ENCODE data around the gene TEX38. TPM values are rescaled to one million over a fixed set of nuclear protein-coding genes. Genes with fewer than 3 reads are reported as not detected.

The TEX38 gene
- total and polyA plus RNA-seq, 12 donors: not detected

DNA sequence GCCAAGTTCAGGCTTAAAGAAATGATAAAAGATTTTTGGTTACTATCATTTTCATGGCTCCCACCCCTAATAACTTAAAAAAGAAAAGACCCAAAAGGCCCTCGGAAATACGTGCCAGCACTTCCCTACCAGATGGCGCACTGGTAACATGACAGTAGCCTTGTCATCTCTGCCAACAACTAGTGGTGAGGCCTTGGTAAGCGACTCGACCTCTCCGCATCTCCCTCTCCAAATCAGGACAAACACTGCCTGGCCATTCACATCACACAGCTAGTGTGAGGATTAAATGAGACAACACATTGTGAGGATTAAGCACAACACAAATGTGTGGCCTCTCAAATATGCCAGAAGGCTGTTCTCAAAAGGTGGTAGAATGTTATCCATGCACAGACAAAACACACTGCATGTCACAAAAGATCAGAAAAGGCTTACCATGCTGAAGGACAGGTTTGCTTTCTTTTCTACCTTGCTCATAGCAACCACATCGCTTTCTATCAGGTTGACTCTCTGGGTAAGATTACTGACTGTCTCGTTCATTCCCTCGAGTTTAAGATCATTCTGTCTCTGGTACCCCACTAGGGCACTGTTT is 16.4 kb downstream of the TEX38 start:
- Histone ChIP-seq H3K9me3 (no peaks in the 10 kb centered on the region), H3K27me3 (no peaks in the 10 kb centered on the region), H3K4me3 (no peak overlapping the region), H3K4me1 (peaks cover 0 to 45% (median 29%) of the 10 kb centered on the region in 9 donors), H3K36me3 (peaks cover 0 to 100% (median 44%) of the 10 kb centered on the region in 9 donors), H3K27ac (peak overlapping the region in 1 of 10 donors; percentile 19)
- 78 to 89% methylated on average over 9 of the region's 9 CpGs for WGBS, 2 donors
- intact Hi-C loops (cut with DNase I): no loop called here
- TF ChIP-seq, protein P1, sequence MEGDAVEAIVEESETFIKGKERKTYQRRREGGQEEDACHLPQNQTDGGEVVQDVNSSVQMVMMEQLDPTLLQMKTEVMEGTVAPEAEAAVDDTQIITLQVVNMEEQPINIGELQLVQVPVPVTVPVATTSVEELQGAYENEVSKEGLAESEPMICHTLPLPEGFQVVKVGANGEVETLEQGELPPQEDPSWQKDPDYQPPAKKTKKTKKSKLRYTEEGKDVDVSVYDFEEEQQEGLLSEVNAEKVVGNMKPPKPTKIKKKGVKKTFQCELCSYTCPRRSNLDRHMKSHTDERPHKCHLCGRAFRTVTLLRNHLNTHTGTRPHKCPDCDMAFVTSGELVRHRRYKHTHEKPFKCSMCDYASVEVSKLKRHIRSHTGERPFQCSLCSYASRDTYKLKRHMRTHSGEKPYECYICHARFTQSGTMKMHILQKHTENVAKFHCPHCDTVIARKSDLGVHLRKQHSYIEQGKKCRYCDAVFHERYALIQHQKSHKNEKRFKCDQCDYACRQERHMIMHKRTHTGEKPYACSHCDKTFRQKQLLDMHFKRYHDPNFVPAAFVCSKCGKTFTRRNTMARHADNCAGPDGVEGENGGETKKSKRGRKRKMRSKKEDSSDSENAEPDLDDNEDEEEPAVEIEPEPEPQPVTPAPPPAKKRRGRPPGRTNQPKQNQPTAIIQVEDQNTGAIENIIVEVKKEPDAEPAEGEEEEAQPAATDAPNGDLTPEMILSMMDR (IDR thresholded peaks at IDR 0.05): no peak
- ATAC-seq (peak in 1 of 8 donors; percentile 65), DNase-seq (no peak)

DNA sequence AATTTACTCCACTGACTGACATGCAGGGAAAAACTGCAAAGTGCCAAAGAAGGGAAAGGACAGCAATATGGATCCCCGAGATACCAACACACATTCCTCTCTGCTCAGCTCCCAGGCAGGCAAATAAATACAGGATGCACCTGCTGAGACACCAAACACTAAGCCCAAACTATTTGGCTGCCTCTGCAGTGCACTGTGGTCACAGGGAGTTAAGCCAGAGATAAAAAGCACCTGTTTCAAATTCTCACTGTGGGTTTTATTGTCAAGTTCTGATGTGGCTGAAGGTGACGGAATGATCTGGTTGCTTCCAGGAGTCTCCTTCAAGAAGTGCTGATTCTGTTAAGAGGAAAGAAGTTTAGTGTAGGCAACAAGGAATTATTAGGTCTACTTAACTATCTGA is 17.7 kb downstream of the TEX38 start:
- ATAC-seq (no peak), DNase-seq (no peak)
- 82 to 85% methylated on average over 2 of the region's 2 CpGs for WGBS, 2 donors
- H3K36me3 ChIP-seq: peaks cover 0 to 93% (median 31%) of the 10 kb centered on the region in 9 donors
- no peaks in the 10 kb centered on the region for H3K27me3 ChIP-seq
- intact Hi-C loops (cut with DNase I): no loop called here
- no peaks in the 10 kb centered on the region for H3K9me3 ChIP-seq
- H3K4me1 ChIP-seq: peaks cover 0 to 51% (median 34%) of the 10 kb centered on the region in 9 donors
- no peak overlapping the region for H3K4me3 ChIP-seq
- H3K27ac ChIP-seq: no peak overlapping the region
- TF ChIP-seq, protein P1 (IDR thresholded peaks at IDR 0.05): no peak

DNA sequence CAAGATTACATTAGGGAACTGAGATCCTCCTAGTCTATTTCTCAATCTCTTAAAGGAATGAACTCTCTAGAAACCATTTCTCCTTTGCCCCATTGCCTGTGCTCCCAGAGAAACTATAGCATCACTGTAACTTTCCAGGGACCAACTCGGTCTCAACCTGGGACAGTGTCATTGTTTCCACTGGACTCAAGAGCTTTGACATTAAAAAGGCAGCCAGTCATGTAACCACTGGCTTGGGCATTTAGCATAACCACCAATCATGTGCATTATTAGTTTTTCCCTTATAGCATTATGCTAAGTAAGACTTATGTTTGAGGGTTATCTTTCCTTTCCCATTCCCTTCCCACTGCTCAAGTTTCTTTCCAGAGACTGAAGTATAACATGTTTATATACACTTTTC is 18.2 kb downstream of the TEX38 start:
- H3K9me3 ChIP-seq: no peaks in the 10 kb centered on the region
- H3K4me3 ChIP-seq: no peak overlapping the region
- peak in 2 of 8 donors; percentile 21 to 55 for ATAC-seq
- H3K4me1 ChIP-seq: peaks cover 0 to 51% (median 34%) of the 10 kb centered on the region in 9 donors
- TF ChIP-seq, protein P1 (IDR thresholded peaks at IDR 0.05): no peak
- DNase-seq: no peak
- no peak overlapping the region for H3K27ac ChIP-seq
- H3K27me3 ChIP-seq: no peaks in the 10 kb centered on the region
- 76 to 84% methylated on average over 1 of the region's 1 CpG for WGBS, 2 donors
- intact Hi-C loops (cut with DNase I): loop anchor here in 1 of 10 donors (2.0 kb wide), 1 partner anchor 23 kb away; no protein-coding TSS in a partner anchor
- peaks cover 0 to 92% (median 26%) of the 10 kb centered on the region in 9 donors for H3K36me3 ChIP-seq

DNA sequence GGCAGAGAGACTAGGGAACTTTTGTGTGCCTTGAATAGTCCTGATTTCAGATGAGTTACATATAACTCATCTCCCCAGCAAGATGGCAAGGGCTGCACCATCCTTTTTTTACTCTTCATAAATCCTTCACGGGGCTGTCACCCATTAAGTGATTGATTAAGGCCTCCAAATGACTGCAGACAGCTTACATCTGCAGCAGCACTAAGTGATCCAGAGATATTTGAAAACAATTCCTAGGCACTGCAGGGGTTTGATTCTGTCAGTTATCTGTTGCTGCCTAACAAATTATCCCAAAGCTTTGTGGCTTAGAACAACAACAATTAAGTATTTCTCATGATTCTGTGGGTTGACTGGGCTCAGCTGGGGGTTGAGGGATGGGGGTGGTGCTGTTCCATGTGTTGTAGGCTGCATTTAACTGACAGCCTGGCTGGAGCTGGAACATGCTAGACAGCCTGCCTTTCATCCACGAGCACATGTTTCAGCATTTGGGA is 19.3 kb downstream of the TEX38 start:
- Histone ChIP-seq H3K27ac (no peak overlapping the region), H3K4me3 (no peak overlapping the region), H3K9me3 (no peaks in the 10 kb centered on the region), H3K27me3 (no peaks in the 10 kb centered on the region), H3K36me3 (peaks cover 0 to 92% (median 28%) of the 10 kb centered on the region in 9 donors), H3K4me1 (peaks cover 0 to 50% (median 34%) of the 10 kb centered on the region in 9 donors)
- WGBS, 2 donors: 88 to 95% methylated on average over 2 of the region's 2 CpGs
- intact Hi-C loops (cut with DNase I): loop anchor here in 1 of 10 donors (2.0 kb wide), 1 partner anchor 24 kb away; no protein-coding TSS in a partner anchor
- ATAC-seq: no peak
- TF ChIP-seq, protein P1 (IDR thresholded peaks at IDR 0.05): no peak
- no peak for DNase-seq

All from heart right ventricle (tissue), 16 donors.